Caco-2 (cell line): ENCODE results near the gene MRPL36. TPM values are rescaled to one million over a fixed set of nuclear protein-coding genes. Genes with fewer than 3 reads are reported as not detected.

Source experiments
- BruUV-seq: library from RNA; stranded (reverse); fragments of 400-500 nt; replicated peaks from 2 replicates; lab custom pipeline; 2021; lab: Mats Ljungman, UMichigan
- CTCF ChIA-PET: fragments of 300-600 bp; sonication (Branson Sonifier 250); formaldehyde crosslinking; loops from one replicate; lab custom pipeline; 2022; ENCODE audit warnings: antibody characterized with exemption; lab: Charles Lee
- POLR2A ChIA-PET: fragments of 300-600 bp; sonication (Branson Sonifier 250); formaldehyde crosslinking; loops from one replicate; lab custom pipeline; 2022; ENCODE audit warnings: antibody characterized with exemption; lab: Charles Lee
- DNase-seq, 2 experiments: peaks; one replicate each; pipeline versions ENCODE4 v3.0.0 to v3.0.0-alpha.2; 2020 to 2022
- H3K27me3 ChIP-seq: replicated peaks from 2 replicates; pipeline ENCODE4 v1.6.0; 2011; ENCODE audit warnings: low read length; ENCODE audit not compliant: control insufficient read depth, insufficient read depth
- H3K36me3 ChIP-seq: 2 replicates; pipeline ENCODE4 v1.5.1; 2011; ENCODE audit warnings: low read length; ENCODE audit not compliant: control insufficient read depth, insufficient read depth
- H3K4me1 ChIP-seq: fragments of 250-450 bp; sonication (Bioruptor Pico); 2 replicates; pipeline ENCODE4 v1.5.1; 2020; ENCODE audit warnings: mild to moderate bottlenecking
- H3K4me3 ChIP-seq: 2 replicates; pipeline ENCODE4 v1.5.1; 2011; ENCODE audit warnings: low read depth, mild to moderate bottlenecking, control low read depth, low read length
- H3K9me3 ChIP-seq: fragments of 250-450 bp; sonication (Bioruptor Pico); 2 replicates; pipeline ENCODE4 v1.5.1; 2020; ENCODE audit warnings: mild to moderate bottlenecking, moderate library complexity
- H3K27ac Mint-ChIP-seq: one replicate; pipeline ENCODE4 v1.8.0; 2022; ENCODE audit warnings: mixed read lengths; ENCODE audit not compliant: unreplicated experiment
- H3K27me3 Mint-ChIP-seq: one replicate; pipeline ENCODE4 v1.8.0; 2022; ENCODE audit warnings: mixed read lengths; ENCODE audit not compliant: insufficient read depth, unreplicated experiment
- H3K36me3 Mint-ChIP-seq: one replicate; pipeline ENCODE4 v1.8.0; 2022; ENCODE audit warnings: mild to moderate bottlenecking, mixed read lengths; ENCODE audit not compliant: insufficient read depth, unreplicated experiment
- H3K4me1 Mint-ChIP-seq: one replicate; pipeline ENCODE4 v1.8.0; 2022; ENCODE audit warnings: low read depth, mixed read lengths; ENCODE audit not compliant: unreplicated experiment
- H3K4me3 Mint-ChIP-seq: one replicate; pipeline ENCODE4 v1.8.0; 2022; ENCODE audit warnings: mild to moderate bottlenecking, moderate library complexity, mixed read lengths; ENCODE audit not compliant: unreplicated experiment
- H3K9me3 Mint-ChIP-seq: one replicate; pipeline ENCODE4 v1.8.0; 2022; ENCODE audit warnings: mixed read lengths; ENCODE audit not compliant: unreplicated experiment
- intact Hi-C: fragments of 100-400 bp; cut with micrococcal nuclease; formaldehyde crosslinking; loops from one replicate; pipeline ENCODE4 v1.10.0; 2022; ENCODE audit not compliant: unreplicated experiment
- total RNA-seq: library from RNA; stranded (reverse); gene quantifications from 2 replicates; pipeline ENCODE4 v1.2.3, GENCODE V29; 2022
- TF ChIP-seq, protein P1 (sequence below), 2 experiments: fragments of 200-600 bp in 1 of 2; IDR thresholded peaks; 1 replicate in 1 of 2; 2 replicates in 1 of 2; pipeline versions ENCODE4 v1.5.1 to v1.8.0; 2011 to 2022; ENCODE audit warnings: antibody characterized with exemption in 1 of 2, control low read depth in 1 of 2, inconsistent platforms in 1 of 2, low read depth in 1 of 2, low read length in 1 of 2, mild to moderate bottlenecking in 1 of 2, moderate library complexity in 1 of 2; ENCODE audit not compliant: insufficient read depth in 1 of 2, severe bottlenecking in 1 of 2, unreplicated experiment in 1 of 2

MRPL36 gene
- total RNA-seq, 1 experiment from 2014 or later = 65.9 TPM

- Histone ChIP-seq H3K4me3 (no peak overlapping the region), H3K9me3 (peaks cover 5% of the 10 kb centered on the region; the same call in 1 of the 2 replicates), H3K27me3 (no peaks in the 10 kb centered on the region; the same call in 1 of the 2 replicates), H3K36me3 (no peaks in the 10 kb centered on the region), H3K4me1 (peaks cover 5% of the 10 kb centered on the region; the same call in 1 of the 2 replicates)
- TF ChIP-seq, protein P1, sequence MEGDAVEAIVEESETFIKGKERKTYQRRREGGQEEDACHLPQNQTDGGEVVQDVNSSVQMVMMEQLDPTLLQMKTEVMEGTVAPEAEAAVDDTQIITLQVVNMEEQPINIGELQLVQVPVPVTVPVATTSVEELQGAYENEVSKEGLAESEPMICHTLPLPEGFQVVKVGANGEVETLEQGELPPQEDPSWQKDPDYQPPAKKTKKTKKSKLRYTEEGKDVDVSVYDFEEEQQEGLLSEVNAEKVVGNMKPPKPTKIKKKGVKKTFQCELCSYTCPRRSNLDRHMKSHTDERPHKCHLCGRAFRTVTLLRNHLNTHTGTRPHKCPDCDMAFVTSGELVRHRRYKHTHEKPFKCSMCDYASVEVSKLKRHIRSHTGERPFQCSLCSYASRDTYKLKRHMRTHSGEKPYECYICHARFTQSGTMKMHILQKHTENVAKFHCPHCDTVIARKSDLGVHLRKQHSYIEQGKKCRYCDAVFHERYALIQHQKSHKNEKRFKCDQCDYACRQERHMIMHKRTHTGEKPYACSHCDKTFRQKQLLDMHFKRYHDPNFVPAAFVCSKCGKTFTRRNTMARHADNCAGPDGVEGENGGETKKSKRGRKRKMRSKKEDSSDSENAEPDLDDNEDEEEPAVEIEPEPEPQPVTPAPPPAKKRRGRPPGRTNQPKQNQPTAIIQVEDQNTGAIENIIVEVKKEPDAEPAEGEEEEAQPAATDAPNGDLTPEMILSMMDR (IDR thresholded peaks at IDR 0.05; ENCODE audit: insufficient read depth in 1 of 2, low read depth in 1 of 2, low read length in 1 of 2, severe bottlenecking in 1 of 2, unreplicated experiment in 1 of 2) = no peak
- no peak overlapping the region for H3K4me3 Mint-ChIP-seq
- H3K36me3 Mint-ChIP-seq = no peaks in the 10 kb centered on the region
- no peaks in the 10 kb centered on the region for H3K4me1 Mint-ChIP-seq
- ChIA-PET POLR2A (no interaction called here), CTCF (no interaction called here)
- no peak overlapping the region for H3K27ac Mint-ChIP-seq
- H3K27me3 Mint-ChIP-seq = no peaks in the 10 kb centered on the region
- no peaks in the 10 kb centered on the region for H3K9me3 Mint-ChIP-seq
- no peak for DNase-seq
- BruUV-seq = no TSS peak
- intact Hi-C loops = no loop called here
Observed at GRCh38 chr5:1842004-1842819, 42.6 kb upstream of the MRPL36 start.

DNA sequence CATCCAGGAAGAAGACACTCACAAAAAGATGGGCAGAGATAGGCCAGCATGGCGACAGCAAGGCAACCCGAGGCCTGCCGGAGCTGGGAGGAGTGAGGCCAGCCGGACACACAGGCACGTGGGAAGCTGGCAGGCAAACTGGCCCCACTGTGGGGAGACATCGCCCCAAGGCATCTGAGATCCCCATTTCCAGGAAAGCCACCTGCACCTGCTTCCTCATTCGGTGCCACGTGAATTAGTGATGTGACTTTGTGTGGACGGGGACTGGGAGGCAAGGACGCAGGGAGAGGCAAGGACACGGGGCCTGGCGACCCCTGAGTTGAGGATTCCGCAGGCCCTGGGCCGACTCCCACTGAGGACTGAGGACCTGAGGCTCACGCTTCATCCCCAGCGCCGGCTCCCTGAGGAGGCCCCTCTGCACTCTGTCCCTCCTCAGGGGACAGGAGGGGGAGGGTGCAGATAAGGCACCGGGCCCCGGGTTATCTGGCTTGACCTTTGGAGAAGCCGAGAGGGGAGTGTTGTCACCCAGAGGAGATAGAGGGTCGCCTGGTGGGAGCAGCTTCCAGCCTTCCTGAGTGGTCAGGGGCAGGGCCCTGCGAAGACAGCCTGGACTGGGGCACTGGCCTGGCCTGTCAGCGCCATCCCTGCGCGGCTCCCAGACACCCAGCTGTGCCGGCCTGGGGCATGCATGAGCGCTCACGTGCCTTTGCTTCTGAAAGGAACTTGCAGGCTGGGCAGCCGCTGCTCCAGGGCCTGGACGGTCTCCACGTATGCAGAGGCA lies 41.3 kb upstream of the MRPL36 start:
- Histone ChIP-seq H3K4me3 (no peak overlapping the region), H3K4me1 (peaks cover 5% of the 10 kb centered on the region; the same call in 1 of the 2 replicates), H3K36me3 (no peaks in the 10 kb centered on the region), H3K27me3 (no peaks in the 10 kb centered on the region), H3K9me3 (peaks cover 5% of the 10 kb centered on the region; the same call in 1 of the 2 replicates)
- Mint-ChIP-seq H3K4me1 (no peaks in the 10 kb centered on the region), H3K4me3 (no peak overlapping the region), H3K27ac (no peak overlapping the region), H3K36me3 (no peaks in the 10 kb centered on the region), H3K9me3 (no peaks in the 10 kb centered on the region), H3K27me3 (no peaks in the 10 kb centered on the region)
- no peak for DNase-seq
- ChIA-PET POLR2A (no interaction called here), CTCF (no interaction called here)
- intact Hi-C loops = no loop called here
- no TSS peak for BruUV-seq
- TF ChIP-seq, protein P1 (IDR thresholded peaks at IDR 0.05; ENCODE audit: insufficient read depth in 1 of 2, low read depth in 1 of 2, low read length in 1 of 2, severe bottlenecking in 1 of 2, unreplicated experiment in 1 of 2) = no peak

GRCh38 chr5:1840071-1840547 lies 40.5 kb upstream of the MRPL36 start:
- Mint-ChIP-seq H3K27me3 (no peaks in the 10 kb centered on the region), H3K4me3 (no peak overlapping the region), H3K9me3 (no peaks in the 10 kb centered on the region), H3K27ac (no peak overlapping the region), H3K4me1 (no peaks in the 10 kb centered on the region), H3K36me3 (no peaks in the 10 kb centered on the region)
- ChIA-PET CTCF (no interaction called here), POLR2A (no interaction called here)
- no peaks in the 10 kb centered on the region for H3K36me3 ChIP-seq
- H3K4me3 ChIP-seq = no peak overlapping the region
- intact Hi-C loops = no loop called here
- H3K4me1 ChIP-seq = peaks cover 5% of the 10 kb centered on the region; the same call in 1 of the 2 replicates
- H3K27me3 ChIP-seq = no peaks in the 10 kb centered on the region
- DNase-seq = no peak
- TF ChIP-seq, protein P1 (IDR thresholded peaks at IDR 0.05; ENCODE audit: insufficient read depth in 1 of 2, low read depth in 1 of 2, low read length in 1 of 2, severe bottlenecking in 1 of 2, unreplicated experiment in 1 of 2) = no peak
- no TSS peak for BruUV-seq
- H3K9me3 ChIP-seq = peaks cover 5% of the 10 kb centered on the region; the same call in 1 of the 2 replicates
